Endodermal cell (in vitro differentiated cells): ENCODE measurements around the gene PILRB. TPM values are rescaled to one million over a fixed set of nuclear protein-coding genes. Genes with fewer than 3 reads are reported as not detected.

Source experiments
- DNase-seq: peaks from one replicate; pipeline ENCODE4 v3.0.0-alpha.2; 2017
- H3K27ac ChIP-seq: 2 replicates; pipeline ENCODE4 v1.5.1; 2013; ENCODE audit warnings: mild to moderate bottlenecking, low read depth, low read length, moderate library complexity
- H3K27me3 ChIP-seq: 2 replicates; pipeline ENCODE4 v1.6.1; 2013; ENCODE audit warnings: mild to moderate bottlenecking, low read length, moderate library complexity; ENCODE audit not compliant: insufficient read depth, control insufficient read depth, poor library complexity, severe bottlenecking
- H3K36me3 ChIP-seq: 2 replicates; pipeline ENCODE4 v1.7.0; 2013; ENCODE audit warnings: mild to moderate bottlenecking, low read length, moderate library complexity; ENCODE audit not compliant: control insufficient read depth, insufficient read depth
- H3K4me1 ChIP-seq: one replicate; pipeline ENCODE4 v1.7.0; 2013; ENCODE audit warnings: low read length; ENCODE audit not compliant: control insufficient read depth, insufficient read depth
- H3K4me3 ChIP-seq: 2 replicates; pipeline ENCODE4 v1.5.1; 2013; ENCODE audit warnings: mild to moderate bottlenecking, low read length, moderate library complexity
- H3K9ac ChIP-seq: 2 replicates; pipeline ENCODE4 v1.6.1; 2013; ENCODE audit warnings: mild to moderate bottlenecking, low read length, moderate library complexity; ENCODE audit not compliant: poor library complexity, severe bottlenecking; ENCODE audit errors: extremely low read depth
- H3K9me3 ChIP-seq: 2 replicates; pipeline ENCODE4 v1.6.1; 2013; ENCODE audit warnings: mild to moderate bottlenecking, low read length, moderate library complexity; ENCODE audit not compliant: control insufficient read depth
- H3K27ac Mint-ChIP-seq: 2 replicates; pipeline ENCODE4 v1.8.0; 2020; ENCODE audit warnings: mixed read lengths
- H3K27me3 Mint-ChIP-seq: 2 replicates; pipeline ENCODE4 v1.8.0; 2021; ENCODE audit warnings: mild to moderate bottlenecking, mixed read lengths; ENCODE audit not compliant: insufficient read depth
- H3K36me3 Mint-ChIP-seq: 2 replicates; pipeline ENCODE4 v1.8.0; 2020; ENCODE audit warnings: low read depth, mixed read lengths
- H3K4me1 Mint-ChIP-seq: 2 replicates; pipeline ENCODE4 v1.8.0; 2020; ENCODE audit warnings: mixed read lengths
- H3K4me3 Mint-ChIP-seq: 2 replicates; pipeline ENCODE4 v1.8.0; 2020; ENCODE audit warnings: mild to moderate bottlenecking, moderate library complexity, mixed read lengths
- H3K9me3 Mint-ChIP-seq: 2 replicates; pipeline ENCODE4 v1.8.0; 2020; ENCODE audit warnings: mild to moderate bottlenecking, mixed read lengths
- WGBS, 2 experiments: methylation state at CpG; one replicate each; pipeline versions ENCODE4 v1.1.5 to v1.1.7; 2013; ENCODE audit warnings: missing lambda C conversion rate in 2 of 2, mixed read lengths in 1 of 2; ENCODE audit not compliant: insufficient coverage in 1 of 2, insufficient read length in 1 of 2; 5-methylcytosine and 5-hydroxymethylcytosine counted together
- total RNA-seq, 2 donors: library from RNA; stranded (reverse); fragmentation: NEBNext Ultra II Directional in 1 of 2; extraction: Animal tissue kit (Norgen Biotek cat#: 25700) in 1 of 2; gene quantifications; 2 replicates in 1 of 2; 3 replicates in 1 of 2; pipeline ENCODE4 v1.2.1, GENCODE V29; 2021
- TF ChIP-seq, protein P1 (sequence below): fragments of 200-600 bp; sonication (generic); conservative IDR thresholded peaks from 2 replicates; pipeline ENCODE4 v1.5.0; 2021; ENCODE audit warnings: antibody characterized with exemption, mild to moderate bottlenecking

Gene PILRB
- total RNA-seq, 2 donors from 2014 or later = 51.9 to 84.4 TPM

GRCh38 chr7:100369105-100369504 lies 11.2 kb downstream of the PILRB start:
- Histone ChIP-seq H3K4me3 (no peak overlapping the region), H3K27ac (no peak overlapping the region), H3K27me3 (no peaks in the 10 kb centered on the region), H3K36me3 (peaks cover 14% of the 10 kb centered on the region), H3K4me1 (no peaks in the 10 kb centered on the region), H3K9ac (no peak overlapping the region), H3K9me3 (no peaks in the 10 kb centered on the region)
- Mint-ChIP-seq H3K4me3 (no peak overlapping the region), H3K4me1 (peaks cover 5% of the 10 kb centered on the region), H3K27ac (peak overlapping the region; percentile 78), H3K9me3 (no peaks in the 10 kb centered on the region), H3K36me3 (peaks cover 25% of the 10 kb centered on the region), H3K27me3 (no peaks in the 10 kb centered on the region)
- no peak for DNase-seq
- TF ChIP-seq, protein P1, sequence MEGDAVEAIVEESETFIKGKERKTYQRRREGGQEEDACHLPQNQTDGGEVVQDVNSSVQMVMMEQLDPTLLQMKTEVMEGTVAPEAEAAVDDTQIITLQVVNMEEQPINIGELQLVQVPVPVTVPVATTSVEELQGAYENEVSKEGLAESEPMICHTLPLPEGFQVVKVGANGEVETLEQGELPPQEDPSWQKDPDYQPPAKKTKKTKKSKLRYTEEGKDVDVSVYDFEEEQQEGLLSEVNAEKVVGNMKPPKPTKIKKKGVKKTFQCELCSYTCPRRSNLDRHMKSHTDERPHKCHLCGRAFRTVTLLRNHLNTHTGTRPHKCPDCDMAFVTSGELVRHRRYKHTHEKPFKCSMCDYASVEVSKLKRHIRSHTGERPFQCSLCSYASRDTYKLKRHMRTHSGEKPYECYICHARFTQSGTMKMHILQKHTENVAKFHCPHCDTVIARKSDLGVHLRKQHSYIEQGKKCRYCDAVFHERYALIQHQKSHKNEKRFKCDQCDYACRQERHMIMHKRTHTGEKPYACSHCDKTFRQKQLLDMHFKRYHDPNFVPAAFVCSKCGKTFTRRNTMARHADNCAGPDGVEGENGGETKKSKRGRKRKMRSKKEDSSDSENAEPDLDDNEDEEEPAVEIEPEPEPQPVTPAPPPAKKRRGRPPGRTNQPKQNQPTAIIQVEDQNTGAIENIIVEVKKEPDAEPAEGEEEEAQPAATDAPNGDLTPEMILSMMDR = no peak
- 88 to 91% methylated on average over 6 of the region's 6 CpGs for WGBS, 2 experiments

DNA sequence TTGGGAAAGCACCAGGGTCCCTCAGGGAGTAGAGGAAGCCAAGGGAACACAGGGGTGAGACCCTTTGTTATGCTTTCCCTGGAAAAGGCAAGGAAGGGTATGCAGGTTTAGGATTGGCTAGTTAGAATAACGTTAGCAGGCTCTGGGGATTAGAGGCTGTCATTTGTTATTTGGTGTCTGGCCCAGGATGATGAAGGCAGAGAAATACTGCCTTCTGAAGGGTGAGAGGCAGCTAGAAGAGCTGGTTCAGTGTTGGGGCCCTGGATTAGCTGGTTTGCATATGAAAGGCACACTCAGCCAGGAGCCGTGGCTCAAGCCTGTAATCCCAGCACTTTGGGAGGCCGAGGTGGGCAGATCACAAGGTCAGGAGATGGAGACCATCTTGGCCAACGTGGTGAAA lies 12.4 kb downstream of the PILRB start:
- 17 to 30% methylated on average over 4 of the region's 4 CpGs for WGBS, 2 experiments

DNA sequence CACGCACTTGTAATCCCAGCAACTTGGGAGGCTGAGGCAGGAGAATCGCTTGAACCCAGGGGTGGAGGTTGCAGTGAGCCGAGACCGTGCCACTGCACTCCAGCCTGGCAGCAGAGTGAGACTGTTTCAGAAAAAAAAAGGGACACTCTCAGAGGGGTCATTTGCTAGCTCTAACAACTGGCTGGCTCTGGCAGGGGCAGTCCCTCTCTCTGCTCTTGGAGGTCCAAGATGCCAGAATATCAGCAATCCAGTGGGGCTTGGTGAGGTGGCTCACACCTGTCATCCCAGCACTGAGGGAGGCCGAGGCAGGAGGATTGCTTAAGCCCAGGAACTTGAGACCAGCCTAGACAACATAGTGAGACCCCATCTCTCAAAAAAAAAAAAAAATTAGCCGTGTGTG lies 12.8 kb downstream of the PILRB start:
- Histone ChIP-seq H3K9ac (no peak overlapping the region), H3K4me1 (no peaks in the 10 kb centered on the region), H3K36me3 (peaks cover 8% of the 10 kb centered on the region), H3K27ac (no peak overlapping the region), H3K4me3 (no peak overlapping the region), H3K9me3 (no peaks in the 10 kb centered on the region), H3K27me3 (no peaks in the 10 kb centered on the region)
- no peak for DNase-seq
- H3K36me3 Mint-ChIP-seq = peaks cover 13% of the 10 kb centered on the region
- no peaks in the 10 kb centered on the region for H3K9me3 Mint-ChIP-seq
- H3K27ac Mint-ChIP-seq = no peak overlapping the region
- H3K4me3 Mint-ChIP-seq = no peak overlapping the region
- peaks cover 5% of the 10 kb centered on the region for H3K4me1 Mint-ChIP-seq
- H3K27me3 Mint-ChIP-seq = no peaks in the 10 kb centered on the region
- WGBS, 2 experiments = 90 to 92% methylated on average over 5 to 6 of the region's 6 CpGs
- TF ChIP-seq, protein P1 = no peak

More for the DNA sequence above, 12.4 kb downstream of the PILRB start:
- TF ChIP-seq, protein P1 = no peak
- Mint-ChIP-seq H3K9me3 (no peaks in the 10 kb centered on the region), H3K4me1 (peaks cover 5% of the 10 kb centered on the region), H3K36me3 (peaks cover 18% of the 10 kb centered on the region), H3K4me3 (no peak overlapping the region), H3K27ac (peak overlapping the region; percentile 79), H3K27me3 (no peaks in the 10 kb centered on the region)
- no peaks in the 10 kb centered on the region for H3K9me3 ChIP-seq
- H3K27me3 ChIP-seq = no peaks in the 10 kb centered on the region
- H3K36me3 ChIP-seq = peaks cover 8% of the 10 kb centered on the region
- no peaks in the 10 kb centered on the region for H3K4me1 ChIP-seq
- H3K4me3 ChIP-seq = no peak overlapping the region
- DNase-seq = peak; percentile 80
- H3K27ac ChIP-seq = peak overlapping the region; percentile 30
- H3K9ac ChIP-seq = no peak overlapping the region
